ENCODE results near the gene SEPTIN2. TPM values are rescaled to one million over a fixed set of nuclear protein-coding genes. Genes with fewer than 3 reads are reported as not detected.
"Not testable (repeated sequence)": the region's sequence is repeated elsewhere in the genome, so short reads cannot be mapped to it uniquely, and the experiment has no call there.

Gene SEPTIN2
- total RNA-seq, 1 donor from 2014 or later = 74.5 TPM

DNA sequence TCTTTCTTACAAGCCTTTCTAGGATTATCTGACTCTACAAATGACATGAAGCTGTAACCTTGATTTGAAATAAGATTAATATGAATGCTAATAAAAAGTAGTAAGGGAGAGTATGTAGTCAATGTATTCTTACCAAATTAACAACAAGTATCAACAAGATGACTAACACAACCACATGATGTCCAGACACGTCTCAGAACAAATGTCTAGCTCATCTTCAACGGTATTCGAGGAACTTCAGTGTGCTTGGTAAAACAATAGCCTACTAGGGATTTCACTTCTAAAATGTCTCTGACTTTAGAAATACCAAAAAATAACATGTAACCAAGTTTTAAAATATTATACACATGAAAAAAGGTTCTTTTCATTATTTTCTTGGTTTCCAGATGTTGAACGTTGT is 3.6 kb upstream of the SEPTIN2 start:
- ATAC-seq (no peak), DNase-seq (ENCODE audit: low spot score) (no peak)

DNA sequence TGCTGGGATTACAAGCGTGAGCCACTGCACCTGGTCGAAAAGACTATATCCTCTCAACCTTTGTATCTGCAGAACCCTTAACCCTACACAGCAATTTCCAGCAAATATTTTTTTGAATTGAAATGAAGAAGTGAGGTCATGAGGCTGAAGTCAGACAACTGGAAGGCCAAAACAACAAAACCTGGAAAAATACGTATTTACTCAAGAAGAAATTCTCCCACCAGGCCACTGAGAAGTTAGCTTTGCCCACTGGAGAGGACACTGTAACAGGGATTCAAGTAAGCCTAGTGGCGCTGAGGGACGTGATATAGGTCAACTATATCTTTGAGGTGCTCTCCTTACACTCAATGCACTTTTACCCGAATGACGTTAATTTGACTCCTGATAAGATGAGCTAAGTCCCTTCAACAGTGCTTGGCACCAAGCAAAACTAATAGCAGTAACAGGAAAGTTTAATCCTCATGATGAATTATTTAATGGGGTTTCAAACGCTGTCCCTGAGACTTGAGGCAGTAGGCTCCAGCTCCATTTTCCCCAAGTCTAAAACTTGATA is 2.1 kb upstream of the SEPTIN2 start:
- DNase-seq (ENCODE audit: low spot score) (no peak), ATAC-seq (no peak)

DNA sequence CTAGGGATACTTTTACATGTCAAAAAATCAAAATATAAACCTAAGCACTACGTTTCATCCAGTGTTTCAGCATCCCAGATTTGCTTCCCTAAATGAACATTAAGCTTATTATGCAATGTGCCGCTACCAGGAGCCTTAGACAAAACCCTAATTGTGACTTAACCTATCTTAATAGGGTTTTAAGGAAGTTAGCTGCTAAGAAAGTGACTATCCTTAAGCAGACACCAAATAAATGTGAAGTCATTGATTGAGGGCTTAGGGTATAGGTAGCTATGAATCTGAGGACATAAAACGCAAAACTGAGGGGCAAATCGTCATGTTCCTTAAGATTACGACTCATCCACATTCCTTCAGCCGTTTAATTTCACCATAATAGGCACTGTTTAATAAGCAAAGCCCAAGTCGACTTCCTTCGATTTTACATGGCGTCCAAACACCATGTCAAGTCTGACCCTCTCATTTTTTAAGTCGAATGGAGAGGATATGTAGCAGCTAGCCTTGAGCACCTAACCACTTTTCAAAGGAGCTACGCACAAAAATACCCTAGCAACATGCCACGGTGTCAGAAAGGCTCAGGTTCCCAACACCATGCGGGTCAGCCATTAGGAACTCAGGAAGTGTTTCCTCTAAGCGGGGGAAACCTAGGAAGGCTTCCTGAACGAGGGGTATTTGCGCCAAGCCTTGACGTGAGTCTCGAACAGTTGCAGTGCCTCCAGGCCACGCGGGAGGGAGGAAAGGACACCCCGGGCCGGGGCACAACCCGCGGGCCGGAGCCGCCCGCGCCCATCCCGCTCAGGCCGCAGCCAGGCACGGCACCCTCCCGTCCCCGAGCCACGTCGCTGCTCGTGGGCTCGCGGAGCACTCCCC is 1.3 kb upstream of the SEPTIN2 start:
- no peak for ATAC-seq
- no peak for DNase-seq (ENCODE audit: low spot score)

DNA sequence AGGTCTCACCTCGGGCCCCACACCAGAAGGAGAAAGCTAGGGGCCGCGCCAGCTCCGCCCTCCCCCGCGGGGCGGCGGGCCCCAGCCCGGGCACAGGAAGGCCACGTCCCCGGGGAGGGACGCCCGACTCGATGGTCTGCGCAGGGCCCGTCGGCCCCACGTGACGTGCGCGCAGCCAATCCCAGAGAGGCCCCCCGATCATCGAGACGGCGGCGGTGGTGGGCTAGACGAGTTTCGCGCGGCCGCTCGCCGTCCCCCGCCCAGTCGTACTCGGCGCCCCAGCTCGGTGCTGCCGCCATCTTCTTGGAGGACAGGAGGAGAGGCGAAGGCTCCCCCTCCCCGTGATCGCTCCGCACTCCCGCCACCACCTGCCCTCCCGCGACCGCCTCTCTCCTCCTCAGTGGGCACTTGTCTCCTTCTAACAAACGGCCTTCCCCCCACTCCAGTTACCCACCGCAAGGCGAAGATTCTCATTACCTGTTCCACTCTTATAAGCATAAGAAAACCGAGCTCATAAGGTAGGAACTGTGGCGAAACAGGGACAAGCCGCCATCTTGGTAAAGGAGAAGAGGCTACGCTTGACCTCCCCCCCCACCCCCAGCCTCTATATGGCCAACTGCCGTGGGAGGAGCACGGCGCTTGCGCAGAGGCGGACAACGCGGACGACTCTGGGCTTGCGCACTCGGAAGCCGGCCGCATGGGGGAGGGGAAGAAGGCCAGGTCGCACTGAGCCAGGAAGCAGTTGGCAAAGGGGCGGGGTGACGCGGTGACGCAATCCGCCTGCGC is 439 bp upstream of the SEPTIN2 start, which contains the start of gene HDLBP:
Gene HDLBP, minus strand, starts transcription at position 580 of the 786 bp plus-strand sequence. CDS start 48,803 bp downstream, outside the sequence.
- DNase-seq (ENCODE audit: low spot score) (peak; percentile 100), ATAC-seq (peak; percentile 82)

DNA sequence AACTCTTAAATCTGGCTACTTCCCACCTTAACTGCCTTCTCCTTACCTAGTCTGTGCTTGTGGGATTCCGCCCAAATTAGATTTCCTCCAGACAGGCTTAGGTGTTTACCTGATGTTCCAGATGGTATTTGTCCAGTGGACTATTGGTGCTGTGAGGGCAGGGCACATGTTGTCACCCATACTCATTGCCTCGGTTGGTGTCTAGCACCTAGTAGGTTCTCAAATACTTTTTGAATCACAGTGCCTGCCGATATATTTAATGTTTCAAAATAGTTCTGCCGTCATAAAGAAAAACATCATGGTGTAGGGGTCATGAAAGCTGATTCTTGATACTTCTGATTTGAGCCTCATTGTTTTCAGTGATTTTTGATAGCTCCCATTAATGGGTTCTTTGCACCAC is 1.1 kb downstream of the SEPTIN2 start:
- ATAC-seq = no peak
- DNase-seq (ENCODE audit: low spot score) = no peak

DNA sequence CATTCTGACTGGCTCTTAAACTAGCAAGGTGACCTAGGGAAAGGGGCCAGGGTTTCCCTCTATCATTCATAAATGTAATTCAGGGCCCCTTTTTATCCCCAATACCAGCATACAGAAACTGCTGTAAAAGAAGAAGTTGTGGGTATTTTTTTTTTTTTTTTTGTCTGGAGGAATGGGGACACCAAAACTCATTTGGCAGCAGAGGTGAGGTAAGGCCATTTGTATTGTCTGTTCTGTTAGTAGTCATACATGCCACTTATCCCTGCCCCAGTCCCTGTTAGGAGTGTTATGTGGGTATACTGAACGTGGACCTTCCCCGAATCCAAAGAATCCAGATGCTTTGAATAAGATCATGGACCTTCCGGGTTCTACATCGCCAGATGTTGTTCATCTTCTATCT is 1.7 kb downstream of the SEPTIN2 start:
- DNase-seq (ENCODE audit: low spot score) (no peak), ATAC-seq (no peak)

DNA sequence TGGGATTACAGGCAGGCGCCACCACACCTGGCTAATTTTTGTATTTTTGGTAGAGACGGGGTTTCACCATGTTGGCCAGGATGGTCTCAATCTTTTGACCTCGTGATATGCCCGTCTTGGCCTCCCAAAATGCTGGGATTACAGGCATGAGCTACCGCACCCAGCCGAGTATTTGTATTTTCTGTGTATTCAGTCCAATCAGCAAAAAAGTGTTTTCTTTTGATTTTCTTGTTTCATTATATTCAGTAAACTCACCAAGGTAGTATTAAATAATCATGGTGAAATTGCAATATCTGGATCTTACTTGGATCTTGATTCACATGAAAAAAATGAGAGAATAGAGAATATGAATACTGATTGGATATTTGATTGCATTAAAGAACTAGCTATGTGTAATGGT is 3.1 kb downstream of the SEPTIN2 start:
- not testable (repeated sequence) for DNase-seq (ENCODE audit: low spot score); ATAC-seq

DNA sequence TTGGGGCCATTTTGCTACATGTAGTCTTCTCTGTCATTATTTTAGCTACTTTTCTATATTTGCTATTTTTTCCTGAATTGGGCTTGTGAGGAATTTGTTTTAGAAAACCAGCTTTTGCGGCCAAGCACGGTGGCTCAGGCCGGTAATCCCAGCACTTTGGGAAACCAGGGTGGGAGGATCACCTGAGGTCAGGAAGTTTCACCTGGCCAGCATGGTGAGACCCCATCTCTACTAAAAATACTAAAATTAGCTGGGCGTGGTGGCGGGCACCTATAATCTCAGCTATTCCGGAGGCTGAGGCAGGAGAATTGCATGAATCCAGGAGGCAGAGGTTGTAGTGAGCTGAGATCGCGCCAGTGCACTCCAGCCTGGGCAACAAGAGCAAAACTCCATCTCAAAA is 4.7 kb downstream of the SEPTIN2 start:
- ATAC-seq (no peak), DNase-seq (ENCODE audit: low spot score) (no peak)

DNA sequence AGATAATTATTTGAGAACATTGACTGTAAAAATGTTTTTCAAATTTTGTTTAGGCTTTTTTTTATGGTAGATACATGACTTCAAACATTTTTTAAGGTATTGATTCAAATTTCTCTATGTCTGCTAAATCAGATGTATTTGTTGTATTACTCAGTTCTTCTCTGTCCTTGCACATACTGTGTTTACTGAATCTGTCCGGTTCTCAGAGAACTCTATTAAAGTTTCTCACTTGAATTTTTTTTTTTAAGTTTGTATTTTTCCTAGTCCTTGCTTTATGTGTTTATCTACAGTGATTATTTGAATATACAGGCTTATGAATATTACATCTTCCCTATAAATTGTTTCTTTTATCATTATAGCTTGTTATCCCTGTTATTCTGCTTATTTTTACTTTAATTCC is 5.3 kb downstream of the SEPTIN2 start:
- DNase-seq (ENCODE audit: low spot score) = no peak
- no peak for ATAC-seq

DNA sequence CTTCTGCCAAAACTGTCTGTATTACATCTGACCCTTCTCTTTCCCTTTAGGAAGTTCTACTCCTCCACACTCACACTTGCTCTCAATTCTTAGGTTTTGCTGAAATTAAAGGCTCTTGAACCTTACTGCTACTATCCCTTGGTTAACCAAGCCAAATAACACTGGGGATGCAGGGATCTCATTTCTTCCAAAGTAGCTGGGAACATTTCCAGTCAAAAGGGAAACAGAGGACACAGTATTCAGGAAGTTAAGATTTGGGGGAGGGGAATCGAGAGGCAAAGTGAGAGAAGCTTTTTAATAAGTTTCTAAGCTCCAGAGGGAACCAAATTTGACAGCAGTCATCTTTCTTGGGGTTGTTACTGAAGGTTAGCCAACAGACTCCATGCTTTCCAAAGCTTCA is 6.2 kb downstream of the SEPTIN2 start:
- no peak for DNase-seq (ENCODE audit: low spot score)
- no peak for ATAC-seq

DNA sequence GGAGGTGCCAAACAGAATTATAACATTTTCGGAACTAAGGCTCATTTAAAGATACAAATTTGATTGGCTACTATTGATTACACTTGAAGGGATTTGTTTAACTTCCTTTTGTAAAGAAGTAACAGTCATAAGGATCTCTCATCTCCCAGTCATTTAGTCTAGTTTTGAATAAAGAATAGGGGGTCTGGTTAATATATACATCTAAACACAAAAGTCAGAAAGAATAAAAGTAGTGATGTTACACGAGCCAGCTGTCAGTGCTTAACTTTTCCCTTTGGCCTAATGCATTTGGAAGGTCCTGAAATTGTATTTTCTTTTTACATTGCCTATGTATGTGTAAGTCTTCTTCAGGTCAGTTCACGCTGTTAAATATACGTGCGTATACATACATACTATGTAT is 8.1 kb downstream of the SEPTIN2 start:
- ATAC-seq = no peak
- DNase-seq (ENCODE audit: low spot score) = no peak

DNA sequence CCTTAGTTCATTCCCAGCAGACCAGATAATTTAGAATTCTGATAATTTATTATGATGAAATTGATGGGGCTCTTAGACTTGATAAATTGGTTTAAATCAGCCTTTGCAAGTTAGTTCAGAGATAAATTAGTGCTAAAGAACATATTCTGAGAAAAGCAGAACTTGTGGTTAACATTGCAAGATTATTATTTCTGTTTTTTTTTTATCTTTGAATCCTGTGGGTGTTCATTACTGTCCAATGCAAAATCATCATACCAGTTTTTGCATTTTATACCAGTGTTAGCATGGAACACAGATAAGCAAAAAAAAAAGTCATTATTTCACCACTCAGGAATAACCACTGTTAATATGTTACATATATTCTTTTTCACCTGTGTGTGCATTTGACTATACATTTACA is 9.1 kb downstream of the SEPTIN2 start:
- ATAC-seq (no peak), DNase-seq (ENCODE audit: low spot score) (no peak)

DNA sequence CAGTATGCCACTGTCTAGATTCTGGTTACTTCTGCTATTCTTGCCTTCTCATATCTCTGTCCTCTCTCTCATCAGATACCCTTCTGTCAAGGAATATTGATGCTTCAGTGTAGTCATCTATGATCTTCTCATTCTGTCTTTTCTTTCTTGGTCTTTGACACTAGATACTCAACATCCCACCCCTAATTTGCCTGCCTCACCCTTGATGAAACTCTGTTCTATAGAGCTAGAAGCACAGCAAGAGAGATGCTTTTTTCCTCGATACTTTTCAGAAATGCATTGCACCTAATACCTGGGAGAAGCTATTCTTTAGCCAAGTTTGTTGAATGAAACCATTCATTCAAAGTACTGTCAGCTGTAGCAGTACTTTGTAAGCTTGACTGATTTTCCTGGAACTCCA is 9.5 kb downstream of the SEPTIN2 start:
- DNase-seq (ENCODE audit: low spot score) (no peak), ATAC-seq (no peak)

DNA sequence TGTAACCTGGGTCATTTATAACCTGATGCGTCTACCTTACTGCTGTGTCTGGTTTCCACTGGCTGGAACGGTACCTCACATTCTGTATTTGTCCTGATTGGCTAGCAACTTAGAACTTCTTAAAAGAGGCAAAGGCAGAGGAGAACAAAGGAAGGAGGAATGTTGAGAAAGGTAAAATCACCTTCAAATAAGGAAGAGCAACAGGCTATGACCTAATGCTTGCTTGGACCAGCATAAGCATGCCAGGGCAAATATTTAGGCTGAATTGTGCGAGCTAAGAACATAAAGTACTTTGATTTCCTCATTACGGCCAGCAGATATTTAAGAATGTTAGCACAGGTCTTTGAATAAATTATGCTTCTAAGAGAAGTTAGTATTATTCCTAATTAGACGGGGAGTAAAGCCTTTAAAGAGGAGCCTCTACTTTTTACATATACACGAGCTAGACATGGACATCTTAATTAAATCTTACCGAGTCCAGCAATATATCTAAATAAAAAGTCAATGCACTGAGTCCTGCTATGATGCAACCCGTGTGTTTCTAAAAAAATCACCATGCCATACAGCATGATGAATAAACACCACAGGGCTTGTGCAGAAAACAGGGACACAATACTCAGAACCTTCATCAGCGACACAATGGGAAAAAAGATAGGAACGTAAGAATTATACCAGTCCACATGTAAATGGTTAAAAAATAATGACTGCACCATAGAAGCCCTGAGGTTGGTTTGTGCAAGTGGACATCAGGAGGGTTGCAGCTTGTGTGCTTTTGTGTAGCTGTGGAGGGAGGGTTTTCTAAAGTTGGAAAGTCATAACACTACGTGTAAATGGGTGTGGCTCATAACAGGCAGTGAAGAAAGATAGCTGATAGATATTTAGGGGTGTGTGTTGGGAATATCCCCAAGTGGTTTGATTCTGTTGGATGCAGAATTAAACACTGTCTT is 14.2 kb downstream of the SEPTIN2 start:
- no peak for DNase-seq (ENCODE audit: low spot score)
- ATAC-seq = no peak

DNA sequence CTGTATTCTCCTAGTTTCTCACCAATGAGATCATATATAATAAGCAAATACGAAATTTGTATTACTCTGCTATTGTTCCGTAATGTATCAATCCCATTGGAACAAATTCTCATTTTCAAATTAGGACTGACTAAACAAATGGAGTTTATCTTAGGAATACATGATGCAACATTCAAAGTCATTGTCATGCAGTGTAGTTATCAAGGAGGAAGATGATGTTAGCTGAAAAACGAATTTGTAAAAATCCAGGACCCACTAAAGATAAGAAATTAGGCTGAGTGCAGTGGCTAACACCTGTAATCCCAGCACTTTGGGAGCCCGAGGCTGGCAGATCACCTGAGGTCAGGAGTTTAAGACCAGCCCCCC is 14.9 kb downstream of the SEPTIN2 start:
- no peak for DNase-seq (ENCODE audit: low spot score)
- ATAC-seq = no peak

DNA sequence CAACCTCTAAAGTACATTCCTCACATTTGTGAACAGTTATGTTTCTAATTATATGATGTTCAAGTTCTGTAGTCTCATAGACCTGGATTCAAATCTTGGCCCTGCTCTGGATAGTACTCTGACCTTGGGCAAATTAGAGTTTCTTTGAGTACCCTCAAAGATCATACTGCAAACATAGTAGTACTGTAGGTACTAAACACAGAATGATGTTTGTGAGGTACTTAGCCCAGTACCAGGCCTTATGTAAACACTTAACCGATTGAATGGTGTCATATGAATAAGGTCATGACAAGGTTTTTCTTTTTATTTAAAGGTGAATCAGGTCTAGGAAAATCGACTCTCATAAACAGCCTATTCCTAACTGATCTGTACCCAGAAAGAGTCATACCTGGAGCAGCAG is 19.1 kb downstream of the SEPTIN2 start:
- no peak for ATAC-seq
- DNase-seq (ENCODE audit: low spot score) = no peak

DNA sequence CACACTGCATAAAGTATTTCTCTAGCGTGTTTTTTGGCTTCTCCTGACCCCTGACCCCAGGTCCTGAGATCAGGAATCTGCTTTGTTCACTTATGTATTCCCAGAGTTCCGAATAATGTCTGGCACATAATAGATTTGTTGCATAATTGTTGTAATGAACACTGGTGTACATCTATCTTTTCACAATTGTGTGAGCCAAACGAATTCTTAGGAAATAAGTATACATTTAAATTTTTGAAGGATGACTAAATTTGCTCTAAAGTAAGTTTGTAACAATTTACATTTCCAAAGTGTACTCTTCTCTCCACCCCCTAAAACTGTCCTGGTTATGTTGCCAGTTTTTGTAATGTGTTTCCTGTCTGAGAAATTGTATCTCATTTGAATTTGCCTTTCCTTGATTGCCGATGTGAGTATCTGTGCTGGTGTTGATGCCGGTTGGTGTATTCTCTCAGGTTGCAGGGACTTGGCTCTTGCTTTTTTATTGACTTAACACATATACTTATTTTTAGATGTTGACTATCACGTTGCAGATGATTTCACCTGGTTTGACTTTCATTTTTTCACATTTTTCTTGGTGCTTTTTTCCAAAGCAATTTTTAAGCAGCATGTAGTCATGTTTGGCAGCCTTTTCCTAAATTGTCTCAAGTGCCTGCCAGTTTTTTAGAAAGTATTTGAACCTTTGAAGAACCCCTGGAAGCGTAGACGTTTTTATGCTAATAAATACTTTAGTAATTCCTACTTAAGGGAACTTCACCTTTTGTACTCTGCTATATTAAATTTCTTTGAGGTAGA is 24.3 kb downstream of the SEPTIN2 start:
- ATAC-seq (peak; percentile 48), DNase-seq (ENCODE audit: low spot score) (no peak)

DNA sequence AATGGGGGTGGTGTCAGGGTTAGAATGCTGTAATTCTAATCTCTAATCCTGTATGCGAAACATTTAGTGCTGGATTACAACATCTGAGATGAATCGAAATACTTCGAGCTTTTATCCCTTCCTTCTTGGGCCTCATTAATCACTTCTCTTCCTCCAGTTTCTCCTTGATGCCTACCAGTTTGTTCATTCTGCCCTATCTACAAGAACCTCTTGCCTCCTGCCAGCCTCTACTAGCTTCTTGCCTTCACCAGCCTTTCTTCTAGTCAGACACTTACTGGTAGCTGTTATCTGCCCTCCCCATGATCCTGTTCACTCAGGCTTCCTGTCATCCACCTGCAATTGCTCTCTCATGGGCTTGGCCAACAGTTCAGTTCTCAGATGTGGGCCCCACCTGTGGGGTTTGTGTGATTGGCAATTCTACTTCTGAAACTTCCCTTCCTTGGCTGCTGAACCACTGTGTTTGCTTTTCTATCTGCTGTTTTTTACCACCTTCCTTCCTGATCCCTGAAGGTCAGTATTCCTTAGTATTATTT is 25.0 kb downstream of the SEPTIN2 start:
- DNase-seq (ENCODE audit: low spot score) (no peak), ATAC-seq (no peak)

DNA sequence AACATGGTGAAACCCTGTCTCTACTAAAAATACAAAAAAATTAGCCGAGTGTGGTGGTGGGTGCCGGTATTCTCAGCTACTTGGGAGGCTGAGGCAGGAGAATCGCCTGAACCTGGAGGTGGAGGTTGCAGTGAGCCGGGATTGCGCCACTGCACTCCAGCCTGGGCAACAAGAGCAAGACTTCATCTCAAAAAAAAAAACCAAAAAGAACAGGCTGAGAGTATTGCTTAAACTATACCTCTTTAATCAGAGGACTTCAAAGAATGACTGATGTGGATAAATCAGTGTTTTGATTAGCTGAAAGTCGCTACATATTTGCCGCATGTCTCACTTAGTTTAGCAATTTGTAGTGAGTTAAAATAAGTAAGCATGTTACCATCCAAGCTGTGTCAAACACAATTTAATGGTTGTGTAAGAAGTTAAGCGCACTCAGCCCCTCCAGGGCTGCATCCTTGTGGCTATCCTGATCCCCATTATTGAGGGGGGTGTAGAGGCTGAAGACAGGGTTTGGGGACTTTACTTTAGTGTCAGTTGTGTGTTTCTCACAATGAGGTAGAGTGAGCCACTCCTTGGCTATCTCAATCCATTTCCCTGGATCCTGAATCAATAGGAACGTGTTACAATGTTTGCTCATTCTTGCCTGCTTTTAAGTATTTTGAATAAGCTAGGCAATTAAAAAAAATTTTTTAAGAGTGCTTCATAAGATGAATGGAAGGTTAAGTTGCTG is 29.4 kb downstream of the SEPTIN2 start:
- DNase-seq (ENCODE audit: low spot score) = no peak
- ATAC-seq = no peak

Data from left lobe of liver (tissue), 2 donors.